Activated CD8-positive, alpha-beta T cell treated with anti-CD3 and anti-CD28 coated beads for 36 hours (primary cell): ENCODE results near the gene LPAR1. TPM values are rescaled to one million over a fixed set of nuclear protein-coding genes. Genes with fewer than 3 reads are reported as not detected.

Source experiments
- ATAC-seq: fragments of 200-7000 bp; cut with Tn5 transposase; one replicate; pipeline ENCODE4 v1.10.0; 2021; ENCODE audit warnings: mild to moderate bottlenecking, moderate library complexity
- CTCF ChIA-PET: fragments of 350-600 bp; sonication (Branson Sonifier 250); formaldehyde crosslinking; loops from one replicate; lab custom pipeline; 2021; ENCODE audit warnings: antibody characterized with exemption; lab: Charles Lee
- POLR2A ChIA-PET: fragments of 350-600 bp; sonication (Branson Sonifier 250); formaldehyde crosslinking; loops from one replicate; lab custom pipeline; 2021; ENCODE audit warnings: antibody characterized with exemption; lab: Charles Lee
- DNase-seq: peaks from one replicate; pipeline ENCODE4 v3.0.0-alpha.2; 2020
- H3K27ac Mint-ChIP-seq: one replicate; pipeline ENCODE4 v1.8.0; 2021; ENCODE audit warnings: mild to moderate bottlenecking, mixed read lengths
- H3K27me3 Mint-ChIP-seq: one replicate; pipeline ENCODE4 v1.8.0; 2021; ENCODE audit warnings: mixed read lengths
- H3K36me3 Mint-ChIP-seq: one replicate; pipeline ENCODE4 v1.8.0; 2021; ENCODE audit warnings: low read depth, mixed read lengths
- H3K4me1 Mint-ChIP-seq: one replicate; pipeline ENCODE4 v1.8.0; 2021; ENCODE audit warnings: low read depth, mixed read lengths
- H3K4me3 Mint-ChIP-seq: one replicate; pipeline ENCODE4 v1.8.0; 2021; ENCODE audit warnings: mild to moderate bottlenecking, moderate library complexity, mixed read lengths
- H3K9me3 Mint-ChIP-seq: one replicate; pipeline ENCODE4 v1.8.0; 2021; ENCODE audit warnings: mixed read lengths
- CTCF ChIP-seq: fragments of 200-600 bp; IDR thresholded peaks from one replicate; pipeline ENCODE4 v1.8.0; 2022; ENCODE audit warnings: antibody characterized with exemption, mild to moderate bottlenecking
- intact Hi-C: fragments of 100-400 bp; cut with micrococcal nuclease; formaldehyde crosslinking; loops from one replicate; pipeline ENCODE4 v1.10.0; 2022
- total RNA-seq, 2 experiments: library from RNA; stranded (reverse); gene quantifications; one replicate each; pipeline ENCODE4 v1.2.3, GENCODE V29; 2021

Gene LPAR1
- not detected for total RNA-seq

- Mint-ChIP-seq H3K9me3 (no peaks in the 10 kb centered on the region), H3K4me3 (no peak within 1 kb of the TSS), H3K36me3 (no peaks in the 10 kb centered on the region), H3K27me3 (peaks cover 33% of the 10 kb centered on the region), H3K4me1 (peaks cover 10% of the 10 kb centered on the region), H3K27ac (no peak within 1 kb of the TSS)
- ChIA-PET CTCF (no interaction called here), POLR2A (no interaction called here)
- no peak for TF ChIP-seq CTCF
- DNase-seq (no peak), ATAC-seq (no peak)
- intact Hi-C loops: loop anchor here (10.0 kb wide), 1 partner anchor 256 kb away; no protein-coding TSS in a partner anchor
Observed at GRCh38 chr9:111038331-111039230, at the start of gene LPAR1. Gene LPAR1 (minus strand): TSS chr9:111038470. CDS start chr9:110972117, 66,353 bp downstream.

GRCh38 chr9:111078391-111079038, 40.2 kb upstream of the LPAR1 start:
- Mint-ChIP-seq H3K4me3 (no peak overlapping the region), H3K27ac (no peak overlapping the region), H3K36me3 (no peaks in the 10 kb centered on the region), H3K27me3 (no peaks in the 10 kb centered on the region), H3K4me1 (no peaks in the 10 kb centered on the region), H3K9me3 (no peaks in the 10 kb centered on the region)
- intact Hi-C loops: no loop called here
- ATAC-seq: no peak
- no peak for TF ChIP-seq CTCF
- POLR2A ChIA-PET: no interaction called here
- no peak for DNase-seq
- CTCF ChIA-PET: no interaction called here

GRCh38 chr9:111076519-111076918, 38.2 kb upstream of the LPAR1 start:
- ChIA-PET CTCF (no interaction called here), POLR2A (no interaction called here)
- intact Hi-C loops: no loop called here

GRCh38 chr9:111076042-111076441, 37.8 kb upstream of the LPAR1 start:
- no peak overlapping the region for H3K27ac Mint-ChIP-seq
- ATAC-seq (no peak), DNase-seq (no peak)
- ChIA-PET POLR2A (no interaction called here), CTCF (no interaction called here)
- no peaks in the 10 kb centered on the region for H3K27me3 Mint-ChIP-seq
- no peaks in the 10 kb centered on the region for H3K4me1 Mint-ChIP-seq
- H3K36me3 Mint-ChIP-seq: no peaks in the 10 kb centered on the region
- TF ChIP-seq CTCF: no peak
- H3K4me3 Mint-ChIP-seq: no peak overlapping the region
- no peaks in the 10 kb centered on the region for H3K9me3 Mint-ChIP-seq
- intact Hi-C loops: no loop called here

More at GRCh38 chr9:111076519-111076918, 38.2 kb upstream of the LPAR1 start:
- Mint-ChIP-seq H3K36me3 (no peaks in the 10 kb centered on the region), H3K9me3 (no peaks in the 10 kb centered on the region), H3K27ac (no peak overlapping the region), H3K27me3 (no peaks in the 10 kb centered on the region), H3K4me1 (no peaks in the 10 kb centered on the region), H3K4me3 (no peak overlapping the region)
- DNase-seq (no peak), ATAC-seq (no peak)
- TF ChIP-seq CTCF: no peak

GRCh38 chr9:111074395-111074794, 36.1 kb upstream of the LPAR1 start:
- Mint-ChIP-seq H3K27me3 (no peaks in the 10 kb centered on the region), H3K4me3 (no peak overlapping the region), H3K36me3 (no peaks in the 10 kb centered on the region), H3K27ac (no peak overlapping the region), H3K4me1 (no peaks in the 10 kb centered on the region), H3K9me3 (no peaks in the 10 kb centered on the region)
- no peak for DNase-seq
- CTCF ChIA-PET: no interaction called here
- POLR2A ChIA-PET: no interaction called here
- TF ChIP-seq CTCF: no peak
- intact Hi-C loops: no loop called here
- no peak for ATAC-seq
